GM19023 (cell line): Measurements from ENCODE around the gene KRTAP3-1.
"Not testable (repeated sequence)": the region's sequence is repeated elsewhere in the genome, so short reads cannot be mapped to it uniquely, and the experiment has no call there.

Experiments
- ATAC-seq: cut with Tn5 transposase; IDR thresholded peaks from one replicate; pipeline ENCODE4 v1.9.1; 2021; ENCODE audit warnings: mild to moderate bottlenecking, moderate library complexity; ENCODE audit not compliant: unreplicated experiment

Gene KRTAP3-1

GRCh38 chr17:41008811-41009210 lies at the start of gene KRTAP3-1:
TSS of gene KRTAP3-1 (minus strand) at chr17:41009128. CDS start at chr17:41009074, 54 bp downstream.
- no peak for ATAC-seq

GRCh38 chr17:41057547-41057946 lies 48.6 kb upstream of the KRTAP3-1 start:
- ATAC-seq: no peak

GRCh38 chr17:41055130-41055529 lies 46.2 kb upstream of the KRTAP3-1 start, which contains the start of gene KRTAP2-2:
TSS of gene KRTAP2-2 (minus strand) at chr17:41055230. CDS start at chr17:41055211, 19 bp downstream.
- ATAC-seq: not testable (repeated sequence)

- ATAC-seq: not testable (repeated sequence)
Observed at GRCh38 chr17:41054556-41054955, 45.6 kb upstream of the KRTAP3-1 start.

- ATAC-seq: no peak
Observed at GRCh38 chr17:41054025-41054424, 45.1 kb upstream of the KRTAP3-1 start.

- no peak for ATAC-seq
Observed at GRCh38 chr17:41052566-41052965, 43.6 kb upstream of the KRTAP3-1 start.

GRCh38 chr17:41049110-41049509 lies 40.2 kb upstream of the KRTAP3-1 start:
- ATAC-seq: no peak

- ATAC-seq: no peak
Observed at GRCh38 chr17:41048441-41048840, 39.5 kb upstream of the KRTAP3-1 start.

- ATAC-seq: not testable (repeated sequence)
Observed at GRCh38 chr17:41046735-41047465, 38.0 kb upstream of the KRTAP3-1 start, which contains the start of gene KRTAP2-1. TSS of gene KRTAP2-1 (minus strand) at chr17:41047316. CDS start at chr17:41047267, 49 bp downstream.

- ATAC-seq: no peak
Observed at GRCh38 chr17:41042953-41043352, 34.0 kb upstream of the KRTAP3-1 start.

- not testable (repeated sequence) for ATAC-seq
Observed at GRCh38 chr17:41040783-41041571, 32.0 kb upstream of the KRTAP3-1 start, which contains the start of gene KRTAP1-1. TSS of gene KRTAP1-1 (minus strand) at chr17:41041450. CDS start at chr17:41041397, 53 bp downstream.

GRCh38 chr17:41037853-41038350 lies 29.0 kb upstream of the KRTAP3-1 start:
- ATAC-seq: no peak

- not testable (repeated sequence) for ATAC-seq
Observed at GRCh38 chr17:41034346-41034935, 25.5 kb upstream of the KRTAP3-1 start, which contains the start of gene KRTAP1-3. TSS of gene KRTAP1-3 (minus strand) at chr17:41034874. CDS start at chr17:41034821, 53 bp downstream.

- no peak for ATAC-seq
Observed at GRCh38 chr17:41029633-41030245, 20.8 kb upstream of the KRTAP3-1 start, which contains the start of gene KRTAP1-4. TSS of gene KRTAP1-4 (minus strand) at chr17:41030195. CDS start at chr17:41030078, 117 bp downstream.

- no peak for ATAC-seq
Observed at GRCh38 chr17:41026715-41027471, 18.0 kb upstream of the KRTAP3-1 start, which contains the start of gene KRTAP1-5. TSS of gene KRTAP1-5 (minus strand) at chr17:41027208. CDS start at chr17:41027155, 53 bp downstream.

- ATAC-seq: no peak
Observed at GRCh38 chr17:41024697-41025096, 15.8 kb upstream of the KRTAP3-1 start.

- ATAC-seq: no peak
Observed at GRCh38 chr17:41020336-41020735, 11.4 kb upstream of the KRTAP3-1 start.

GRCh38 chr17:41019415-41019814 lies 10.5 kb upstream of the KRTAP3-1 start:
- no peak for ATAC-seq

- no peak for ATAC-seq
Observed at GRCh38 chr17:41018541-41018940, 9.6 kb upstream of the KRTAP3-1 start.
